Measurements from ENCODE around the gene DDX59. TPM values are rescaled to one million over a fixed set of nuclear protein-coding genes. Genes with fewer than 3 reads are reported as not detected.

The DDX59 gene
- total and polyA plus RNA-seq, 9 of the 15 experiments (the other 6 are each of a cell fraction or from before 2014, with no cell fraction given): 8.3 to 30.4 (median 19.8) TPM

DNA sequence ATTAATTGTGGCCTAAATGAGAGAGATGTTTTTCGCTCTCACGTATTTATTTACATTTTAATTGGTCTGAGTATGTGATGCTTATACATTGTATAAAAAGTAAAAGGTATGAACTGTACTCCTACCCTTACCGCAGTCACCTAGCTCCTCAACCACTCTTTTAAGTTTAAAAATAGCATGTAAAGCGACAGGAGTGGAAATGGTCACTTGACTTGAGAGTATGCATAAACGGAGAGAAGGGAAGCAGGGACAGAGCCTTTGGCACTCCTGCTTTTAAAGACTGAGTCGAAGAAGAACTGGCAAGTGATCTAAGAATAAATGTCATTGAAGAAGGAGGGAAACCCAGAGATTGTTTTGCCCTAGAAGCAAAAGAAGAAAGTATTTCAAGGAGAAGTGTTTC lies 11.5 kb upstream of the DDX59 start:
- POLR2A ChIA-PET: interaction anchor here (1.0 to 2.3 kb wide), 2 partner anchors 11 to 17 kb away, joined by 3 to 19 read pairs; partner anchors contain the start of gene DDX59
- TF ChIP-seq, protein P1, sequence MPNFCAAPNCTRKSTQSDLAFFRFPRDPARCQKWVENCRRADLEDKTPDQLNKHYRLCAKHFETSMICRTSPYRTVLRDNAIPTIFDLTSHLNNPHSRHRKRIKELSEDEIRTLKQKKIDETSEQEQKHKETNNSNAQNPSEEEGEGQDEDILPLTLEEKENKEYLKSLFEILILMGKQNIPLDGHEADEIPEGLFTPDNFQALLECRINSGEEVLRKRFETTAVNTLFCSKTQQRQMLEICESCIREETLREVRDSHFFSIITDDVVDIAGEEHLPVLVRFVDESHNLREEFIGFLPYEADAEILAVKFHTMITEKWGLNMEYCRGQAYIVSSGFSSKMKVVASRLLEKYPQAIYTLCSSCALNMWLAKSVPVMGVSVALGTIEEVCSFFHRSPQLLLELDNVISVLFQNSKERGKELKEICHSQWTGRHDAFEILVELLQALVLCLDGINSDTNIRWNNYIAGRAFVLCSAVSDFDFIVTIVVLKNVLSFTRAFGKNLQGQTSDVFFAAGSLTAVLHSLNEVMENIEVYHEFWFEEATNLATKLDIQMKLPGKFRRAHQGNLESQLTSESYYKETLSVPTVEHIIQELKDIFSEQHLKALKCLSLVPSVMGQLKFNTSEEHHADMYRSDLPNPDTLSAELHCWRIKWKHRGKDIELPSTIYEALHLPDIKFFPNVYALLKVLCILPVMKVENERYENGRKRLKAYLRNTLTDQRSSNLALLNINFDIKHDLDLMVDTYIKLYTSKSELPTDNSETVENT (CRISPR knock-in tag; IDR thresholded peaks at IDR 0.05): no peak
- TF ChIP-seq, protein P2, sequence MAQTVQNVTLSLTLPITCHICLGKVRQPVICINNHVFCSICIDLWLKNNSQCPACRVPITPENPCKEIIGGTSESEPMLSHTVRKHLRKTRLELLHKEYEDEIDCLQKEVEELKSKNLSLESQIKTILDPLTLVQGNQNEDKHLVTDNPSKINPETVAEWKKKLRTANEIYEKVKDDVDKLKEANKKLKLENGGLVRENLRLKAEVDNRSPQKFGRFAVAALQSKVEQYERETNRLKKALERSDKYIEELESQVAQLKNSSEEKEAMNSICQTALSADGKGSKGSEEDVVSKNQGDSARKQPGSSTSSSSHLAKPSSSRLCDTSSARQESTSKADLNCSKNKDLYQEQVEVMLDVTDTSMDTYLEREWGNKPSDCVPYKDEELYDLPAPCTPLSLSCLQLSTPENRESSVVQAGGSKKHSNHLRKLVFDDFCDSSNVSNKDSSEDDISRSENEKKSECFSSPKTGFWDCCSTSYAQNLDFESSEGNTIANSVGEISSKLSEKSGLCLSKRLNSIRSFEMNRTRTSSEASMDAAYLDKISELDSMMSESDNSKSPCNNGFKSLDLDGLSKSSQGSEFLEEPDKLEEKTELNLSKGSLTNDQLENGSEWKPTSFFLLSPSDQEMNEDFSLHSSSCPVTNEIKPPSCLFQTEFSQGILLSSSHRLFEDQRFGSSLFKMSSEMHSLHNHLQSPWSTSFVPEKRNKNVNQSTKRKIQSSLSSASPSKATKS (CRISPR knock-in tag; IDR thresholded peaks at IDR 0.05): no peak
- no peak for TF ChIP-seq ZNF24 (IDR thresholded peaks at IDR 0.05)
- TF ChIP-seq FOS (IDR thresholded peaks at IDR 0.05; ENCODE audit: extremely low read depth, insufficient read length): no peak
- DNase-seq (ENCODE audit: extremely low read depth in 1 of 4, low spot score in 3 of 4) (no peak), ATAC-seq (no peak), FAIRE-seq (no peak)
- CTCF ChIA-PET (ENCODE audit: low intra/inter-chr PET ratio): no interaction called here
- no peaks in the 10 kb centered on the region for H4K20me1 ChIP-seq (replicated peaks; ENCODE audit: control insufficient read depth, insufficient read depth, low read length)
- H3K79me2 ChIP-seq (ENCODE audit: control insufficient read depth, insufficient read depth, low read length): no peaks in the 10 kb centered on the region
- intact Hi-C loops (cut with micrococcal nuclease) (no loop called here), in situ Hi-C loops (cut with MboI) (no loop called here)
- no peak overlapping the region for H3K9ac ChIP-seq (ENCODE audit: insufficient read depth in 1 of 2, low read depth in 2 of 2, low read length in 2 of 2)
- 46% methylated on average over 6 of the region's 6 CpGs for WGBS (ENCODE audit: insufficient coverage, low coverage, missing lambda C conversion rate)
- peak overlapping the region; percentile 11 for H2AFZ ChIP-seq (ENCODE audit: low read depth, low read length)
- H3K9me1 ChIP-seq (ENCODE audit: control insufficient read depth, insufficient read depth, low read length): no peaks in the 10 kb centered on the region
- no peak overlapping the region for H3K27ac ChIP-seq (ENCODE audit: extremely low read depth, low read depth, low read length)
- H3K9me3 ChIP-seq (replicated peaks; ENCODE audit: control insufficient read depth, insufficient read depth, low read depth, low read length): no peaks in the 10 kb centered on the region
- no peaks in the 10 kb centered on the region for H3K36me3 ChIP-seq (ENCODE audit: control insufficient read depth, insufficient read depth, low read length)
- BruUV-seq (replicated peaks): no TSS peak
- peaks cover 0 to 3% of the 10 kb centered on the region in 2 experiments; a peak in 2 of 5 replicates for H3K4me1 ChIP-seq (replicated peaks in 1 of 2; ENCODE audit: control insufficient read depth in 2 of 2, insufficient read depth in 2 of 2, low read length in 2 of 2)
- H3K4me2 ChIP-seq (ENCODE audit: insufficient read depth, low read length): no peak overlapping the region
- H3K27me3 ChIP-seq (ENCODE audit: control insufficient read depth in 2 of 2, insufficient read depth in 2 of 2, low read length in 2 of 2): no peaks in the 10 kb centered on the region
- H3K4me3 ChIP-seq: no peak overlapping the region

Measured in K562 (cell line).